ENCODE results near the gene XIRP1.

DNA sequence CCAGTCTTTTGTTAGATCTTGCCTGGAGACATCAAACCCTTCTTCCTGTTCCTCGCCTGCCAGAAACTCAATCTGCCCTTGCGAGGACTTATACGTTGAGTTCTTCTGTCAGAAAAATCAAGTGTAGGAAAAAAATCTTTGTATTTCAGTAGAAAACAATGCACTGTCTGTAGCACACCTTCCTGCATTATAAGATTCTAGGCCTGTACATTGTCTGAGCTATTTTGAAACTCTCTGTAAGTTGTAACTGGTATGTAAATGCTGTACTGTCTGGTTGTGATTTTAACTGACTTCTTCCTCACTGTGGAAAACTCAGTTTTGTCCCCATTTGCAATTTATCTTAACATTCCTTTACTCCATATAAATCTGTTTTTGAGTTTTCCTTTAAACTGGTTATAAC is 17.7 kb upstream of the XIRP1 start:
- TF ChIP-seq, protein P1, sequence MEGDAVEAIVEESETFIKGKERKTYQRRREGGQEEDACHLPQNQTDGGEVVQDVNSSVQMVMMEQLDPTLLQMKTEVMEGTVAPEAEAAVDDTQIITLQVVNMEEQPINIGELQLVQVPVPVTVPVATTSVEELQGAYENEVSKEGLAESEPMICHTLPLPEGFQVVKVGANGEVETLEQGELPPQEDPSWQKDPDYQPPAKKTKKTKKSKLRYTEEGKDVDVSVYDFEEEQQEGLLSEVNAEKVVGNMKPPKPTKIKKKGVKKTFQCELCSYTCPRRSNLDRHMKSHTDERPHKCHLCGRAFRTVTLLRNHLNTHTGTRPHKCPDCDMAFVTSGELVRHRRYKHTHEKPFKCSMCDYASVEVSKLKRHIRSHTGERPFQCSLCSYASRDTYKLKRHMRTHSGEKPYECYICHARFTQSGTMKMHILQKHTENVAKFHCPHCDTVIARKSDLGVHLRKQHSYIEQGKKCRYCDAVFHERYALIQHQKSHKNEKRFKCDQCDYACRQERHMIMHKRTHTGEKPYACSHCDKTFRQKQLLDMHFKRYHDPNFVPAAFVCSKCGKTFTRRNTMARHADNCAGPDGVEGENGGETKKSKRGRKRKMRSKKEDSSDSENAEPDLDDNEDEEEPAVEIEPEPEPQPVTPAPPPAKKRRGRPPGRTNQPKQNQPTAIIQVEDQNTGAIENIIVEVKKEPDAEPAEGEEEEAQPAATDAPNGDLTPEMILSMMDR (IDR thresholded peaks at IDR 0.05; ENCODE audit: low read depth, low read length): no peak
- no peak for TF ChIP-seq EZH2phosphoT487 (IDR thresholded peaks at IDR 0.05; ENCODE audit: low read depth)

All from OCI-LY3 (cell line).